OCI-LY7 (cell line): ENCODE results near the gene GSE1. TPM values are rescaled to one million over a fixed set of nuclear protein-coding genes. Genes with fewer than 3 reads are reported as not detected.

ENCODE experiments used
- BruUV-seq: library from RNA; stranded (reverse); fragments of 400-500 nt; replicated peaks from 2 replicates; lab custom pipeline; 2021; lab: Mats Ljungman, UMichigan
- CTCF ChIA-PET: fragments of 300-600 bp; sonication (Branson Sonifier 250); formaldehyde crosslinking; loops from one replicate; lab custom pipeline; 2022; ENCODE audit warnings: antibody characterized with exemption; ENCODE audit not compliant: unreplicated experiment; lab: Charles Lee
- POLR2A ChIA-PET: fragments of 300-600 bp; sonication (Branson Sonifier 250); formaldehyde crosslinking; loops from one replicate; lab custom pipeline; 2022; ENCODE audit warnings: antibody characterized with exemption; lab: Charles Lee
- DNase-seq: peaks from one replicate; pipeline ENCODE4 v3.0.0-alpha.2; 2015; ENCODE audit warnings: low spot score
- H2AFZ ChIP-seq: fragments of 200-600 bp; sonication (generic), shearing (Covaris generic); 2 replicates; pipeline ENCODE4 v1.6.1; 2014; ENCODE audit warnings: mild to moderate bottlenecking, antibody characterized with exemption, low read length, moderate library complexity
- H3K27ac ChIP-seq: fragments of 200-600 bp; sonication (generic); 2 replicates; pipeline ENCODE4 v1.5.1; 2014; ENCODE audit warnings: mixed run types, low read depth, mild to moderate bottlenecking, moderate library complexity, low read length, inconsistent platforms; ENCODE audit not compliant: poor library complexity, severe bottlenecking
- H3K36me3 ChIP-seq: fragments of 200-600 bp; sonication (generic); 2 replicates; pipeline ENCODE4 v1.6.1; 2014; ENCODE audit warnings: mild to moderate bottlenecking, antibody characterized with exemption, low read length, moderate library complexity, mixed read lengths; ENCODE audit not compliant: insufficient read depth
- H3K4me1 ChIP-seq: fragments of 200-600 bp; sonication (generic); 2 replicates; pipeline ENCODE4 v1.5.1; 2014; ENCODE audit warnings: mild to moderate bottlenecking, low read length; ENCODE audit not compliant: insufficient read depth, poor library complexity, severe bottlenecking
- H3K4me2 ChIP-seq: fragments of 200-600 bp; sonication (generic); 2 replicates; pipeline ENCODE4 v1.6.1; 2014; ENCODE audit warnings: mild to moderate bottlenecking, low read length
- H3K4me3 ChIP-seq: fragments of 200-600 bp; sonication (generic); 2 replicates; pipeline ENCODE4 v1.5.1; 2014; ENCODE audit warnings: mild to moderate bottlenecking, low read depth, low read length; ENCODE audit not compliant: poor library complexity, severe bottlenecking
- H3K79me2 ChIP-seq: fragments of 200-600 bp; sonication (generic); 2 replicates; pipeline ENCODE4 v1.6.1; 2016; ENCODE audit warnings: low read depth, mild to moderate bottlenecking, low read length, moderate library complexity, mixed read lengths; ENCODE audit not compliant: insufficient read depth
- H3K9me2 ChIP-seq: fragments of 200-600 bp; sonication (generic); 2 replicates; pipeline ENCODE4 v1.6.1; 2016; ENCODE audit warnings: mild to moderate bottlenecking, low read length, mixed read lengths; ENCODE audit not compliant: insufficient read depth
- H3K9me3 ChIP-seq: fragments of 200-600 bp; sonication (generic); 2 replicates; pipeline ENCODE4 v1.6.1; 2014; ENCODE audit warnings: mild to moderate bottlenecking, mixed run types, low read length, mixed read lengths
- H4K20me1 ChIP-seq: fragments of 200-600 bp; sonication (generic); 2 replicates; pipeline ENCODE4 v1.6.1; 2014; ENCODE audit warnings: mild to moderate bottlenecking, antibody characterized with exemption, low read length, moderate library complexity, mixed read lengths; ENCODE audit not compliant: insufficient read depth
- EZH2phosphoT487 ChIP-seq: fragments of 200-600 bp; sonication (generic); IDR thresholded peaks from 2 replicates; pipeline ENCODE4 v1.6.1; 2018; ENCODE audit warnings: low read depth, borderline replicate concordance, mild to moderate bottlenecking, mixed run types, antibody characterized with exemption, low read length, moderate library complexity, mixed read lengths
- intact Hi-C: fragments of 100-400 bp; cut with micrococcal nuclease; formaldehyde crosslinking; loops from one replicate; pipeline ENCODE4 v1.10.0; 2022; ENCODE audit not compliant: unreplicated experiment
- total RNA-seq, 2 experiments: library from RNA; depleted of rRNA in 1 of 2; stranded (reverse); fragments of >200 nt in 1 of 2; shearing (Covaris generic) in 1 of 2; gene quantifications; 2 replicates each; pipeline ENCODE4 v1.2.3, GENCODE V29; 2014 to 2022
- TF ChIP-seq, protein P1 (sequence below): fragments of 200-600 bp; sonication (generic); conservative IDR thresholded peaks from 2 replicates; pipeline ENCODE4 v1.5.1; 2014; ENCODE audit warnings: mild to moderate bottlenecking, antibody characterized with exemption, low read length, moderate library complexity, mixed read lengths

Gene GSE1
- total RNA-seq, 2 experiments from 2014 or later = 30.9 to 66.6 TPM

DNA sequence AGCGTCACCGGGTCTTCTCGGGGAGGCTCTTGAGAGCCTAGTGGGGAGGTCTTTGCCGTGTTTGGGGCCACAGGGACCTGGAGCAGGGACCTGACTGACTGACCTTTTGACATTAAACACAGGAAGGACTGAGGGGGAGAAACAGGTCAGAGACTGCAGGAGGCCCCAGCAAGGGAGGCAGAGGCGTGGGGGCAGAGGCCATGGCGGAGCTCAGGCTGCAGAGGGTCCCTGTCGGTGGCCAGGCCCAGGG lies 41.6 kb upstream of the GSE1 start:
- TF ChIP-seq, protein P1, sequence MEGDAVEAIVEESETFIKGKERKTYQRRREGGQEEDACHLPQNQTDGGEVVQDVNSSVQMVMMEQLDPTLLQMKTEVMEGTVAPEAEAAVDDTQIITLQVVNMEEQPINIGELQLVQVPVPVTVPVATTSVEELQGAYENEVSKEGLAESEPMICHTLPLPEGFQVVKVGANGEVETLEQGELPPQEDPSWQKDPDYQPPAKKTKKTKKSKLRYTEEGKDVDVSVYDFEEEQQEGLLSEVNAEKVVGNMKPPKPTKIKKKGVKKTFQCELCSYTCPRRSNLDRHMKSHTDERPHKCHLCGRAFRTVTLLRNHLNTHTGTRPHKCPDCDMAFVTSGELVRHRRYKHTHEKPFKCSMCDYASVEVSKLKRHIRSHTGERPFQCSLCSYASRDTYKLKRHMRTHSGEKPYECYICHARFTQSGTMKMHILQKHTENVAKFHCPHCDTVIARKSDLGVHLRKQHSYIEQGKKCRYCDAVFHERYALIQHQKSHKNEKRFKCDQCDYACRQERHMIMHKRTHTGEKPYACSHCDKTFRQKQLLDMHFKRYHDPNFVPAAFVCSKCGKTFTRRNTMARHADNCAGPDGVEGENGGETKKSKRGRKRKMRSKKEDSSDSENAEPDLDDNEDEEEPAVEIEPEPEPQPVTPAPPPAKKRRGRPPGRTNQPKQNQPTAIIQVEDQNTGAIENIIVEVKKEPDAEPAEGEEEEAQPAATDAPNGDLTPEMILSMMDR = no peak
- TF ChIP-seq EZH2phosphoT487 = no peak
- CTCF ChIA-PET = no interaction called here
- Histone ChIP-seq H3K4me1 (peaks cover 33% of the 10 kb centered on the region), H3K4me3 (no peak overlapping the region), H3K4me2 (peak overlapping the region; percentile 75), H3K27ac (no peak overlapping the region), H2AFZ (no peak overlapping the region), H3K9me2 (no peaks in the 10 kb centered on the region), H3K79me2 (no peaks in the 10 kb centered on the region), H3K9me3 (no peaks in the 10 kb centered on the region), H4K20me1 (peaks cover 5% of the 10 kb centered on the region; the same call in 1 of the 2 replicates), H3K36me3 (no peaks in the 10 kb centered on the region)
- DNase-seq = no peak
- POLR2A ChIA-PET = no interaction called here
- no TSS peak for BruUV-seq
- intact Hi-C loops = loop anchor here (5.0 kb wide), 1 partner anchor 41 kb away; the partner anchor contains the start of gene GSE1

DNA sequence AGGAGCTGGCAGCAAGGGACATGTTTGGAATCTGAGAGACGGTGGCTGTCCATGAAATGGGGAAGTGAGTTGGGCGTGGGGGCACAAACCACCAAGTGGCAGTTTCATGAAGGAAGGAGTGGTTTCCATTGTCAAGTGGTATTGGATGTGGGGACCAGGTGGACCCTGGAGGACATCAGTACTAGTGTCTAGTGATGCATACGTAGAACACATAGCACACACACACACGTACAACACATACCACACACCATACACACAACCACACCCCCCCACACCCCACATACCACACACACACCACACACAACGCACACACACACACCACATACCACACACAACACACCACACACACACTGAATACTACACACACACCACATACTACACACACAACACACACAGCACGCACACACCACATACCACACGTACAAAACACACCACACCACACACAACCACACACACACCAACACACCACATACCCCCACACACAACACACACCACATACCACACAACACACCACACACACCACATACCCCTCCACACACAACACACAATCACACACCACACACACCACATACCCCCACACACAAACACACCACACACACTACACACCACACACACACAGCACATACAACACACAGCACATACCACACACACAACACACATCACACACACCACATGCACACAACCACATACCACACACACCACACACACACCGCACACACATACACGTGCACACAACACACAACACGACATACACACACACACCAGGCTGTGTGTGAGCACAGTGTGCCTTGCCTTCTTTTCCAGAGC lies 41.1 kb upstream of the GSE1 start:
- Histone ChIP-seq H3K4me2 (peak overlapping the region; percentile 75), H3K36me3 (no peaks in the 10 kb centered on the region), H3K9me3 (no peaks in the 10 kb centered on the region), H4K20me1 (peaks cover 5% of the 10 kb centered on the region; the same call in 1 of the 2 replicates), H3K4me3 (no peak overlapping the region), H2AFZ (no peak overlapping the region), H3K9me2 (no peaks in the 10 kb centered on the region), H3K27ac (no peak overlapping the region), H3K79me2 (no peaks in the 10 kb centered on the region), H3K4me1 (peaks cover 33% of the 10 kb centered on the region)
- peak; percentile 72 for DNase-seq
- ChIA-PET CTCF (no interaction called here), POLR2A (no interaction called here)
- no peak for TF ChIP-seq EZH2phosphoT487
- TF ChIP-seq, protein P1 = no peak
- BruUV-seq = no TSS peak
- intact Hi-C loops = loop anchor here (5.0 kb wide), 1 partner anchor 40 kb away; the partner anchor contains the start of gene GSE1

DNA sequence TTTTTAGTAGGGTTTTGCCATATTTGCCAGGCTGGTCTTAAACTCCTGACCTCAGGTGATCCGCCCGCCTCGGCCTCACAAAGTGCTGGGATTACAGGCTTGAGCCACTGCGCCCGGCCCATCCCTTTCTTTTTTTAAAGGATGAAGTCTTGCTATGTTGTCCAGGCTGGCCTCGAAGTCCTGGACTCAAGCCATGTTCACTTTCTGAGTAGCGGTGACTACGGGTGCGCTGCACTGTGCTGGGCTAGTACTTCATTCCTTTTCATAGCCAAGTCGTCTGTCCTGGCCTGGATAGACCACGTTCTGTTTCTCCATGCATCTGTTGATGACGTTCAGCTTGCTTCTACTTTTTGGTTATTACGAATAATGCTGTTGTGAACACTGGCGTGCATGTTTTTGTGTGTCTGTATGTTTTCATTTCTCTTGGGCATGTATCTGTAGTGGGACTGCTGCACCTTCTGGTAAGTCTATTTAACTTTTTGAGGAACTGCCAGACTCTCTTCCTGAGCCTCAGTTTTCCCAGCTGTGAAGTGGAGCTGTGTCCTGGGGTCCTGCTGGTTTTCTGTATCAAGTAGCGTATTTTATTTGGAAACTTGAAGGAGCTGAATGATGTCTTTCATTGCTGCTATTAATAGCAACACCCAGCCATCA lies 40.0 kb upstream of the GSE1 start:
- H3K4me2 ChIP-seq = no peak overlapping the region
- H3K9me3 ChIP-seq = no peaks in the 10 kb centered on the region
- intact Hi-C loops = loop anchor here (5.0 kb wide), 1 partner anchor 39 kb away; the partner anchor contains the start of gene GSE1
- no TSS peak for BruUV-seq
- peaks cover 33% of the 10 kb centered on the region for H3K4me1 ChIP-seq
- H2AFZ ChIP-seq = no peak overlapping the region
- TF ChIP-seq, protein P1 = no peak
- TF ChIP-seq EZH2phosphoT487 = no peak
- H3K9me2 ChIP-seq = no peaks in the 10 kb centered on the region
- ChIA-PET POLR2A (no interaction called here), CTCF (interaction anchor here (1.1 kb wide), 1 partner anchor 45 kb away, joined by 3 read pairs; no protein-coding TSS in a partner anchor)
- H3K36me3 ChIP-seq = no peaks in the 10 kb centered on the region
- no peaks in the 10 kb centered on the region for H3K79me2 ChIP-seq
- peaks cover 5% of the 10 kb centered on the region; the same call in 1 of the 2 replicates for H4K20me1 ChIP-seq
- H3K27ac ChIP-seq = no peak overlapping the region
- H3K4me3 ChIP-seq = no peak overlapping the region
- no peak for DNase-seq
